HepG2 (cell line): ENCODE results near the gene LGI4. TPM values are rescaled to one million over a fixed set of nuclear protein-coding genes. Genes with fewer than 3 reads are reported as not detected.

Source experiments
- EEA1 ChIP-seq: sonication (generic); formaldehyde crosslinking; IDR thresholded peaks from 2 replicates; pipeline ENCODE4 v1.5.1; 2020; ENCODE audit warnings: mild to moderate bottlenecking, missing genetic modification reagents, borderline replicate concordance
- FOXP1 ChIP-seq, 2 experiments: fragments of 450-650 bp in 1 of 2; IDR thresholded peaks; 2 replicates each; pipeline ENCODE4 v1.6.1; 2017 to 2018; ENCODE audit warnings: antibody characterized with exemption in 1 of 2
- HHEX ChIP-seq: IDR thresholded peaks from 2 replicates; pipeline ENCODE4 v1.6.1; 2016; ENCODE audit warnings: control low read depth
- MEIS2 ChIP-seq: sonication (generic); formaldehyde crosslinking; IDR thresholded peaks from 2 replicates; pipeline ENCODE4 v1.9.0; 2021; ENCODE audit warnings: mild to moderate bottlenecking, missing genetic modification reagents
- SPEN ChIP-seq: sonication (generic); formaldehyde crosslinking; IDR thresholded peaks from 2 replicates; pipeline ENCODE4 v1.5.1; 2020; ENCODE audit warnings: low read depth, mild to moderate bottlenecking, missing genetic modification reagents
- ZNF136 ChIP-seq: sonication (generic); formaldehyde crosslinking; IDR thresholded peaks from 2 replicates; pipeline ENCODE4 v1.8.1; 2022; ENCODE audit warnings: low read depth, mild to moderate bottlenecking, moderate library complexity, missing genetic modification reagents
- ZNF263 ChIP-seq: sonication (generic); formaldehyde crosslinking; IDR thresholded peaks from 2 replicates; pipeline ENCODE4 v1.4.0; 2020; ENCODE audit warnings: missing genetic modification reagents
- ZNF607 ChIP-seq: sonication (generic); formaldehyde crosslinking; IDR thresholded peaks from 2 replicates; pipeline ENCODE4 v1.5.1; 2020; ENCODE audit warnings: missing genetic modification reagents, mild to moderate bottlenecking, borderline replicate concordance
- ZNF773 ChIP-seq: sonication (generic); formaldehyde crosslinking; IDR thresholded peaks from 2 replicates; pipeline ENCODE4 v1.4.0; 2020; ENCODE audit warnings: missing genetic modification reagents, borderline replicate concordance
- ZNF777 ChIP-seq: sonication (generic); formaldehyde crosslinking; IDR thresholded peaks from 2 replicates; pipeline ENCODE4 v1.4.0; 2020; ENCODE audit warnings: missing genetic modification reagents
- ZNF782 ChIP-seq: sonication (generic); formaldehyde crosslinking; IDR thresholded peaks from 2 replicates; pipeline ENCODE4 v1.4.0; 2020; ENCODE audit warnings: missing genetic modification reagents, mild to moderate bottlenecking, borderline replicate concordance
- ZSCAN22 ChIP-seq: sonication (generic); formaldehyde crosslinking; IDR thresholded peaks from 2 replicates; pipeline ENCODE4 v1.4.0; 2020; ENCODE audit warnings: mild to moderate bottlenecking, missing genetic modification reagents
- polyA plus RNA-seq, 8 experiments: library from polyadenylated mRNA; depleted of rRNA in 3 of 8; stranded (reverse) in 7 of 8; unstranded in 1 of 8; fragments of >200 nt; fragmentation: Illumina TruSeq in 4 of 8; extraction: Trizol in 4 of 8; gene quantifications; 2 replicates each; pipeline versions ENCODE4 v1.2.1 to v1.2.3, GENCODE V29; 2011 to 2016; ENCODE audit warnings: low read depth in 4 of 8, missing spikeins in 1 of 8, mixed read lengths in 1 of 8; ENCODE audit not compliant: insufficient read depth in 1 of 8
- total RNA-seq, 5 experiments: library from RNA; depleted of rRNA; stranded (reverse); fragments of >200 nt; fragmentation: Illumina TruSeq; extraction: Trizol; gene quantifications; 2 replicates each; pipeline ENCODE4 v1.2.3, GENCODE V29; 2016; ENCODE audit warnings: low read depth in 1 of 5
- TF ChIP-seq, protein P1 (sequence below): sonication (generic); formaldehyde crosslinking; IDR thresholded peaks from 2 replicates; pipeline ENCODE4 v1.9.0; 2021; ENCODE audit warnings: mild to moderate bottlenecking, missing genetic modification reagents
- TF ChIP-seq, protein P2 (sequence below): sonication (generic); formaldehyde crosslinking; IDR thresholded peaks from 2 replicates; pipeline ENCODE4 v1.5.1; 2020; ENCODE audit warnings: mild to moderate bottlenecking, missing genetic modification reagents
- TF ChIP-seq, protein P3 (sequence below): sonication (generic); formaldehyde crosslinking; IDR thresholded peaks from 2 replicates; pipeline ENCODE4 v1.4.0; 2020; ENCODE audit warnings: missing genetic modification reagents
- TF ChIP-seq, protein P4 (sequence below), 2 experiments: sonication (generic) in 1 of 2; formaldehyde crosslinking in 1 of 2; IDR thresholded peaks; 2 replicates each; pipeline versions ENCODE4 v1.4.0 to v1.6.1; 2018 to 2020; ENCODE audit warnings: missing genetic modification reagents in 2 of 2, borderline replicate concordance in 1 of 2, low read depth in 1 of 2, mild to moderate bottlenecking in 1 of 2, missing biosample characterization in 1 of 2

Gene LGI4
- total and polyA plus RNA-seq, 2 of the 13 experiments (the other 11 are each of a cell fraction or from before 2014, with no cell fraction given): 2.8 TPM; not detected in 1

DNA sequence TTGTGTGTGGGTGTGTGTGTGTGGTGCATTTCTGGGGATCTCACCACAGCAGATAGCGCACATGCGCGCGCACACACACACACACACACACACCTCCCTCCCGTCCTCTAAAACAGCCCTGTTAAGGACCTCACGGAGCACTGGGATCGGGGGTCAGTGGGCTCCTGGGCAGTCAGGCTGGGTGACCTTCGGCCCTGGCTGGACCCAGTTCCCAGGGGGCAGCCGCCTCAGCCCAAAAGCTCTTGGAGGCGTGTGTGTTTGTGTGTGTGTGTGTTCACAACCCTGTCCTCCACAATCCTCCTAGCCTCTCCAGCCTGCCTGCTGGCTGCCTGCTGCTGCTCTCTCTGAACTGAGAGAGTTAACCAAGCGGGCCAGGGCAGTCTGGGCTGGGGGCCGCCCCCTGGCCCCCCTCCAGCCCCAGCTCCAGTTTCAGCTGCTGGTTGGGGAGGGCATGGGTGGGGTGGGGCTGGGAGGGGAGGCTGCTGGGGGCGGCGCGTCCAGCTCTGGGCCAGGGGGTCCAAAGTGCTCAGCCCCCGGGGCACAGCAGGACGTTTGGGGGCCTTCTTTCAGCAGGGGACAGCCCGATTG is 3.5 kb upstream of the LGI4 start, which contains the start of gene FXYD1 (continued):
- TF ChIP-seq, protein P1, sequence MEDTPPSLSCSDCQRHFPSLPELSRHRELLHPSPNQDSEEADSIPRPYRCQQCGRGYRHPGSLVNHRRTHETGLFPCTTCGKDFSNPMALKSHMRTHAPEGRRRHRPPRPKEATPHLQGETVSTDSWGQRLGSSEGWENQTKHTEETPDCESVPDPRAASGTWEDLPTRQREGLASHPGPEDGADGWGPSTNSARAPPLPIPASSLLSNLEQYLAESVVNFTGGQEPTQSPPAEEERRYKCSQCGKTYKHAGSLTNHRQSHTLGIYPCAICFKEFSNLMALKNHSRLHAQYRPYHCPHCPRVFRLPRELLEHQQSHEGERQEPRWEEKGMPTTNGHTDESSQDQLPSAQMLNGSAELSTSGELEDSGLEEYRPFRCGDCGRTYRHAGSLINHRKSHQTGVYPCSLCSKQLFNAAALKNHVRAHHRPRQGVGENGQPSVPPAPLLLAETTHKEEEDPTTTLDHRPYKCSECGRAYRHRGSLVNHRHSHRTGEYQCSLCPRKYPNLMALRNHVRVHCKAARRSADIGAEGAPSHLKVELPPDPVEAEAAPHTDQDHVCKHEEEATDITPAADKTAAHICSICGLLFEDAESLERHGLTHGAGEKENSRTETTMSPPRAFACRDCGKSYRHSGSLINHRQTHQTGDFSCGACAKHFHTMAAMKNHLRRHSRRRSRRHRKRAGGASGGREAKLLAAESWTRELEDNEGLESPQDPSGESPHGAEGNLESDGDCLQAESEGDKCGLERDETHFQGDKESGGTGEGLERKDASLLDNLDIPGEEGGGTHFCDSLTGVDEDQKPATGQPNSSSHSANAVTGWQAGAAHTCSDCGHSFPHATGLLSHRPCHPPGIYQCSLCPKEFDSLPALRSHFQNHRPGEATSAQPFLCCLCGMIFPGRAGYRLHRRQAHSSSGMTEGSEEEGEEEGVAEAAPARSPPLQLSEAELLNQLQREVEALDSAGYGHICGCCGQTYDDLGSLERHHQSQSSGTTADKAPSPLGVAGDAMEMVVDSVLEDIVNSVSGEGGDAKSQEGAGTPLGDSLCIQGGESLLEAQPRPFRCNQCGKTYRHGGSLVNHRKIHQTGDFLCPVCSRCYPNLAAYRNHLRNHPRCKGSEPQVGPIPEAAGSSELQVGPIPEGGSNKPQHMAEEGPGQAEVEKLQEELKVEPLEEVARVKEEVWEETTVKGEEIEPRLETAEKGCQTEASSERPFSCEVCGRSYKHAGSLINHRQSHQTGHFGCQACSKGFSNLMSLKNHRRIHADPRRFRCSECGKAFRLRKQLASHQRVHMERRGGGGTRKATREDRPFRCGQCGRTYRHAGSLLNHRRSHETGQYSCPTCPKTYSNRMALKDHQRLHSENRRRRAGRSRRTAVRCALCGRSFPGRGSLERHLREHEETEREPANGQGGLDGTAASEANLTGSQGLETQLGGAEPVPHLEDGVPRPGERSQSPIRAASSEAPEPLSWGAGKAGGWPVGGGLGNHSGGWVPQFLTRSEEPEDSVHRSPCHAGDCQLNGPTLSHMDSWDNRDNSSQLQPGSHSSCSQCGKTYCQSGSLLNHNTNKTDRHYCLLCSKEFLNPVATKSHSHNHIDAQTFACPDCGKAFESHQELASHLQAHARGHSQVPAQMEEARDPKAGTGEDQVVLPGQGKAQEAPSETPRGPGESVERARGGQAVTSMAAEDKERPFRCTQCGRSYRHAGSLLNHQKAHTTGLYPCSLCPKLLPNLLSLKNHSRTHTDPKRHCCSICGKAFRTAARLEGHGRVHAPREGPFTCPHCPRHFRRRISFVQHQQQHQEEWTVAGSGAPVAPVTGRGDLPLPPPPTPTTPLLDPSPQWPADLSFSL (CRISPR knock-in tag): peak; percentile 95
- TF ChIP-seq ZNF263 (CRISPR knock-in tag): peak; percentile 44
- TF ChIP-seq FOXP1 (IDR thresholded peaks at IDR 0.05): no peak
- TF ChIP-seq FOXP1 (CRISPR knock-in tag; IDR thresholded peaks at IDR 0.05): no peak
- no peak for TF ChIP-seq ZSCAN22 (CRISPR knock-in tag)
- TF ChIP-seq ZNF777 (CRISPR knock-in tag): no peak
- TF ChIP-seq EEA1 (CRISPR knock-in tag): no peak
- TF ChIP-seq, protein P2, sequence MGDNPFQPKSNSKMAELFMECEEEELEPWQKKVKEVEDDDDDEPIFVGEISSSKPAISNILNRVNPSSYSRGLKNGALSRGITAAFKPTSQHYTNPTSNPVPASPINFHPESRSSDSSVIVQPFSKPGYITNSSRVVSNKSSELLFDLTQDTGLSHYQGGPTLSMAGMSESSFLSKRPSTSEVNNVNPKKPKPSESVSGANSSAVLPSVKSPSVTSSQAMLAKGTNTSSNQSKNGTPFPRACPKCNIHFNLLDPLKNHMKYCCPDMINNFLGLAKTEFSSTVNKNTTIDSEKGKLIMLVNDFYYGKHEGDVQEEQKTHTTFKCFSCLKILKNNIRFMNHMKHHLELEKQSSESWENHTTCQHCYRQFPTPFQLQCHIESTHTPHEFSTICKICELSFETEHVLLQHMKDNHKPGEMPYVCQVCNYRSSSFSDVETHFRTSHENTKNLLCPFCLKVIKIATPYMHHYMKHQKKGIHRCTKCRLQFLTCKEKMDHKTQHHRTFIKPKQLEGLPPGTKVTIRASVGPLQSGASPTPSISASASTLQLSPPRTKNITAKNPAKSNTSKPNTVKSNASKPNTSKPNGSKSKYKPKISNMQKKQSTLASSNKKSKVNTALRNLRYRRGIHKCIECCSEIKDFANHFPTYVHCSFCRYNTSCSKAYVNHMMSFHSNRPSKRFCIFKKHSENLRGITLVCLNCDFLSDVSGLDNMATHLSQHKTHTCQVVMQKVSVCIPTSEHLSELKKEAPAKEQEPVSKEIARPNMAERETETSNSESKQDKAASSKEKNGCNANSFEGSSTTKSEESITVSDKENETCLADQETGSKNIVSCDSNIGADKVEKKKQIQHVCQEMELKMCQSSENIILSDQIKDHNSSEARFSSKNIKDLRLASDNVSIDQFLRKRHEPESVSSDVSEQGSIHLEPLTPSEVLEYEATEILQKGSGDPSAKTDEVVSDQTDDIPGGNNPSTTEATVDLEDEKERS (CRISPR knock-in tag): no peak
- TF ChIP-seq ZNF773 (CRISPR knock-in tag): no peak
- no peak for TF ChIP-seq ZNF782 (CRISPR knock-in tag)
- TF ChIP-seq SPEN: no peak
- peak; percentile 15; the same call in 1 of the 2 replicates for TF ChIP-seq MEIS2 (CRISPR knock-in tag)
- peak; percentile 72; the same call in 1 of the 2 replicates for TF ChIP-seq ZNF136 (CRISPR knock-in tag)
- TF ChIP-seq, protein P3, sequence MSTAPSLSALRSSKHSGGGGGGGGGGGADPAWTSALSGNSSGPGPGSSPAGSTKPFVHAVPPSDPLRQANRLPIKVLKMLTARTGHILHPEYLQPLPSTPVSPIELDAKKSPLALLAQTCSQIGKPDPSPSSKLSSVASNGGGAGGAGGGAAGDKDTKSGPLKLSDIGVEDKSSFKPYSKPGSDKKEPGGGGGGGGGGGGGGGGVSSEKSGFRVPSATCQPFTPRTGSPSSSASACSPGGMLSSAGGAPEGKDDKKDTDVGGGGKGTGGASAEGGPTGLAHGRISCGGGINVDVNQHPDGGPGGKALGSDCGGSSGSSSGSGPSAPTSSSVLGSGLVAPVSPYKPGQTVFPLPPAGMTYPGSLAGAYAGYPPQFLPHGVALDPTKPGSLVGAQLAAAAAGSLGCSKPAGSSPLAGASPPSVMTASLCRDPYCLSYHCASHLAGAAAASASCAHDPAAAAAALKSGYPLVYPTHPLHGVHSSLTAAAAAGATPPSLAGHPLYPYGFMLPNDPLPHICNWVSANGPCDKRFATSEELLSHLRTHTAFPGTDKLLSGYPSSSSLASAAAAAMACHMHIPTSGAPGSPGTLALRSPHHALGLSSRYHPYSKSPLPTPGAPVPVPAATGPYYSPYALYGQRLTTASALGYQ: no peak
- no peak for TF ChIP-seq ZNF607 (CRISPR knock-in tag)
- no peak for TF ChIP-seq HHEX (CRISPR knock-in tag)
- TF ChIP-seq, protein P4, sequence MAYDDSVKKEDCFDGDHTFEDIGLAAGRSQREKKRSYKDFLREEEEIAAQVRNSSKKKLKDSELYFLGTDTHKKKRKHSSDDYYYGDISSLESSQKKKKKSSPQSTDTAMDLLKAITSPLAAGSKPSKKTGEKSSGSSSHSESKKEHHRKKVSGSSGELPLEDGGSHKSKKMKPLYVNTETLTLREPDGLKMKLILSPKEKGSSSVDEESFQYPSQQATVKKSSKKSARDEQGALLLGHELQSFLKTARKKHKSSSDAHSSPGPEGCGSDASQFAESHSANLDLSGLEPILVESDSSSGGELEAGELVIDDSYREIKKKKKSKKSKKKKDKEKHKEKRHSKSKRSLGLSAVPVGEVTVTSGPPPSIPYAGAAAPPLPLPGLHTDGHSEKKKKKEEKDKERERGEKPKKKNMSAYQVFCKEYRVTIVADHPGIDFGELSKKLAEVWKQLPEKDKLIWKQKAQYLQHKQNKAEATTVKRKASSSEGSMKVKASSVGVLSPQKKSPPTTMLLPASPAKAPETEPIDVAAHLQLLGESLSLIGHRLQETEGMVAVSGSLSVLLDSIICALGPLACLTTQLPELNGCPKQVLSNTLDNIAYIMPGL (CRISPR knock-in tag; IDR thresholded peaks at IDR 0.05; ENCODE audit: borderline replicate concordance in 1 of 2, low read depth in 1 of 2): no peak
